ENCODE results near the gene PBX4.

Gene PBX4

DNA sequence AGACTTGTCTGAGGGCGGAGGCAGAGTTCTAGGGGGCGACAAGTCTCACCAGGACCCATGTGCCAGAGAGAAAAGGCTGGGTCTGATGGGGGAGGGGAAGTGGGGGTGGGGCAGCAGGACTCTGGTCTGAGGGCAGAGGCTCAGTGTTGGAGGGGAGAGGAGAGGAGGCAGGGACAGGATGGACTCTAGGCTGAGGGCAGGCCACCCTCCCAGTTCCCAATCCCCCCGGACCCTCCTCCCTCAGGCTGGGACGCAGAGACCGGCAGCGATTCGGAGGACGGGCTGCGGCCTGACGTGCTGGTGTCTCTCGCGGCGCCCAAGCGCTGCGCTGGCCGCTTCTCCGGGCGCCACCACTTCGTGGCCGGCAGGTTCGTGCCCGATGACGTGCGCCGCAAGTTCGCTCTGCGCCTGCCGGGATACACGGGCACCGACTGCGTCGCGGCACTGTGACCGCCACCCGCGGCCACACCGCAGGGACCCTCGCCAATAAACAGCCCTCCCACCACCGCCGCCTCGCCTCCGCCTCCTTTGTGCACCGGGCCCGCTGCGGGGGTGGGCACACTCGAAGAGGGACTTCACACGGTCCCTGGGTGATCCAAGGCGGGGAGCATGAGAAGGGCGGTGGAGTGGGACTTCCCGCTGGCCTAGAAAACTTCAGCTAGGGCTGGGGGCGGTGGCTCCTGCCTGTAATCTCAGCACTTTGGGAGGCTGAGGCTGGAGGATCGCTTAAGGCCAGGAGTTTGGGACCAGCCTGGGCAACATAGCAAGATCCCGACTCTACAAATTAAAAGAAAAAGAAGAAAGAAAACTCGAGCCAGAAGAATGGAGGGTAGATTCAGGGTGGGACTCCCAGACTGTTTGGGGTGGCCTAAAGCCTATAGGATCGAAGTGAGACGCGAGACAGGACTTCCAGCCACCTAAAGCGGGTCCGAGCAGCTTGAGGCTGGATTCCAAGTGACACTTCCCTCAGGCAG lies 81.1 kb downstream of the PBX4 start:
- no peak for DNase-seq

DNA sequence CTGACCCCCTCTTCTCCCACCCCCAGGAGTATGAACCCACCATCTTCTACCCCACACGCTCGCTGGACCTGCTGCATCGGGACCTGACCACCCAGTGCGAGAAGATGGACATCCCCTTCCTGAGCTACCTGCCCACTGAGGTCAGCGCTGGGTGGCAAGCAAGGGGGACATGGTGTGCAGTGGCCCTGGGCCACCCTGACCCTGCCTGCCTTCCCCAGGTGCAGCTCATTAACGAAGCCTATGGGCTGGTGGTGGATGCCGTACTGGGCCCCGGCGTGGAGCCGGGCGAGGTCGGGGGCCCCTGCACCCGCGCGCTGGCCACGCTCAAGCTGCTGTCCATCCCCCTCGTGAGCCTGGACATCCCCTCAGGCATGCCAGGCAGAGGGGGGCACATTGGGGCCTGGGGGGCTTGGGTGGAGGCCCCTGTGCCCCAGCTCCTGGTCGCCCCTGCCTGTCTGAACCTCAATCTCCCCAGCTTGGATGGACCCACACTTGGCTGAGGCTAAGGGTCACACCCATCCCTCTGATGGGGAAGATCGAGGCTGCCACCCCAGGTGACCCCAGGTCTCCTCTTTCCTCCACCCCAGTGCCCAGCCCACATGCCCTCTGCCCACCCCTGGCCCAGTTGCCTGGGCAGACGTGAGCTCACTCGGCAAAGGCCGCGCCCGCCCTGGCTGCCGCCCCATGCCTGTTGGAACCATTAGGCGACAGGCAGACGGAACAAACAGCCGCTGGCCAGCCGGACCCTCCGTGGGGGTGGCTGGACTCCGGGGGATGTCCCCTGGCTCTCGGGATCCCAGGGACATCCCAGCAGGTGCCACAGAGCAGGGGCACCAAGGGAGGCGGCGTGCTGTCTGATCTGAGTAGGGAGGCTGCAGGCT lies 82.9 kb downstream of the PBX4 start:
- no peak for DNase-seq

- no peak for DNase-seq
Measured at GRCh38 chr19:19534556-19535265, 83.8 kb downstream of the PBX4 start.

GRCh38 chr19:19533841-19534240 lies 84.6 kb downstream of the PBX4 start:
- DNase-seq: no peak

DNA sequence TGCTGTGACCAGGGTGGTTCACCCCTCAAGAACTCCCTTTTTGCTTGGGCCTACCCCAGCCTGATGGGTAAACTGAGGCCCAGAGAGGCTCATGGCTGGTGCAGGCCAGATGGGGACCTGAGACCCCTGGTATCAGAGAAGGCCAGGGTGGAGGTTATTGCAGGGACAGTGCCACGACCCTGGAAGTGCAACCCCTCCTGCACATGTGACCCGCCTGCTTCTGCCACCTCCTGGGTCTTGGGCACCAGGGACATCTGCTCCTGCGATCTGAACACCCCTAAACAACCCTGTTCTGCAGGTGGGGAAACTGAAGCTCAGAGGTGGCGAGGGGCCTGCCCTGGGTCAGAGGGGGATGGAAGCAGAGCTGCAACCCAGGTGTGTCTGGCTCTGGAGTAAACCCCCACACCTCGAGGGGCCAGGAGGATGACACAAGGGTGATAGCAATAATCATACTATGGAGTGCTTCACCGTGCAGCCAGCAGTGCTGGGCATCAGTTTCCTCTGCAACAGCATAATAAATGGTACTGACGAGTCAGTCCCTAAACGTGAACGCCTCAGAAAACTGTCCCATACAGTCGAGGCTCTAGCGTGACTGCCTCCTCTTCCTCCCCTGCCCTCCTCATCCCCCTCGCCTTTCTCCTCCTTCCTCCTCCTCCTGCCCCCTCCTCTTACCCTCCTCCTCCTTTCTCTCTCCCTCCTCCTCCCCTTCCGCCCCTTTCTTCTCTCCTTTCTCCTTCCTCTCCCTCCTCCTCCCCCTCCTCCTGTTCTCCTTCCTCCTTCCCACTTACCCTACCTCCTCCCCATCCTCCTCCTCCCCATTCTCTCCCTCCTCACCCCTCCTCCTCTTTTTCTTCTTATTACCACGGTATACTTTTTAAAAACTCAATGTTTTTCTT lies 85.4 kb downstream of the PBX4 start:
- DNase-seq: no peak

DNA sequence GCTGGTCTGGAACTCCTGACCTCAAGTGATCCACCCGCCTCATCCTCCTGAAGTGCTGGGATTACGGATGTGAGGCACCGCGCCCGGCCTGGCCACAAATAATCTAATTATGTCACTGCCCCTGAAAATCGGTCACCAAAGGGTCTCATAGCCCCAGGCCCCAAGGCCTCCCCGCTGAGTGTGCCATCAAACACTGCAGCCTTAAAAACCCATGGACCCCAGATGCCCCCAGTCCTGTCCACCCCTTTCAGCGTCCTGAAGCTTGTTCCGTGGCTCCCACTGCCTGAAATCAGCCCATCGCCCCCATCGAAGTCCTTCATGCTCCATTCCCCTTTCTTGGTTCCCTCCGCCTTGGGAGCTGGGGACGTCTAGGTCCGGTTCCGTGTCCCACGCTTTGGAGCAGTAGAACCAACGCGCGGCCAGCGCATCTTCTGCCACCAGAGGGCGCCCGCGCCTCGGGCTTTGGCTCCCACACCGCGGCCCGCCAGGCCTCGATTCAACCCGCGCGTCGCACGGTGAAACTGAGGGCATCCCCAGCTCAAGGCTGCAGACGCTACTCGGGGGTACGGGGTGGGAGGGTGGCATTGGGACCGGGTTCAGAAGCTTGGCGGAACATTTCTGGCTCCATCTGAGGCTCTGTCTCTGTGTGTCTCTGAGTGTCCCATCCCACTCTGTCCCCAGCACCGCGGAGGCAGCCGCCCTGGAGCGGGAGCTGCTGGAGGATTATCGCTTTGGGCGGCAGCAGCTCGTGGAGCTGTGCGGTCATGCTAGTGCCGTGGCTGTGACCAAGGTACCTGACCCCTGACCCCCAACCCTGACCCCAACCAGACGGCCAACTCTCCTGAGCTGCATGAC lies 86.3 kb downstream of the PBX4 start:
- no peak for DNase-seq

- no peak for DNase-seq
Measured at GRCh38 chr19:19530889-19531288, 87.6 kb downstream of the PBX4 start.

GRCh38 chr19:19530423-19530804 lies 88.1 kb downstream of the PBX4 start:
- DNase-seq: no peak

DNA sequence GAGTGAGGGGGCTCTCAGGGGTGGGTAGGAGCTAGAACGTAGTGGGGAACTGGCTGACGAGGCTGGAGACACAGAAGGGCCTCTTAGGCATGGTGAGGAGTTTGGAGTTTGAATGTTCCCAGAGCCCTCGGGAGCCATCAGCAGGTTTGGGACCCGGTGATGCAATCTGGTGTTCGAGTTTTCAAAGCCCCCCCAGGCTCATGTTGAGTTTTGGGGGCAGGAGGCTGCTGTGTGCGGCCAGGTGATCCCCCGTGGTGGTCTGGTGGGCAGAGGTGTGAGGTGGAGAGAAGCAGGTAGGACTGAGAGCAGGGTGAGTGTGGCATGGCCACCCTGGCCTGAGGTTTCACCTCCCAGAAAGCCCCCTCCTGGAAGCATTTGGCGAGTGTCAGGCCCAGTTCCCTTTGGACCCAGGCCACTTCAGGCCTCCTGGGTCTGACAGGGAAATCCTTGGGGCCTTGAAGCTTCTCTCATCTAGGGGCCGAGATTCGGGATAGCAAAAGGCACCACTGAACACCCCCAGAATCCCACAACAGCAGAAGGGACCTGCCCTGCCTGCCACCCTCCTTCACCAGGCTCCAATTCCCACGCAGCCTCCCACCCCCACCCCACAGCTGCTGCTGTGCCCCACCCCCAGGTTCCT lies 88.6 kb downstream of the PBX4 start:
- DNase-seq: no peak

DNA sequence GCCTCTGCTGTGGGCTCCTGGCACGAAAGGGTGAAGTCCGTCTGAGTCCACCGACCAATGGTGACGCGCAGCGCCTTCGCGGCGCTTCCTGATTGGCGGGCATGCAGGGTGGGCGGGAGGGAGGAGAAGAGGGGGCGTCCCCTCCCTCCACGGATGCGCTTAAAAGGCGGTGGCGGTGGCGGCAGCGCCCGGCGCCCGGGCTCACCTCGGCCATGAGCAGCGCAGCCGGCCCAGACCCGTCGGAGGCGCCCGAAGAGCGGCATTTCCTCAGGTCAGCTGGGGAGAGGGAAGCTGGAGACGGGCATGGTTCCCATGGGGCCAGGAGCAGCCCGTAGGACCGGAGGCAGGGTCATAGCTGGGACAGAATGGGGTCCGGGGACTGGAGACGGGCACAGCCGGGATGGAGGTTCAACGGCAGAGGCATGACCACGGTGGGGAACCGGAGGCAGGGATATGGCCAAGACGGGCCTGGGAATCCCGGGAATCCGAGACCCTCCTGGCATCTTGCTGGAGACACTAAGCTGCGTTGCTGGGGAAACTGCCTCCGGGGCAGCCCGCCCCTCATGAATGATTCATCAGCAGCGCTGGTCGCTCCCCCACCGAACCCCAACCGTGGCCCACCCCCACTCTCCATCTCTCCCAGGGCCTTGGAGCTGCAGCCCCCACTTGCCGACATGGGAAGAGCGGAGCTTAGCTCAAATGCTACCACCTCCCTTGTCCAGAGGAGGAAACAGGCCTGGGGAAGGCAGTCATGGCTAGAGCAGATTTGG lies 89.6 kb downstream of the PBX4 start, which contains the start of gene YJEFN3:
YJEFN3 (plus strand) TSS at position 191 of the 770 bp plus-strand sequence; CDS start at position 213, 22 bp downstream.
- no peak for DNase-seq

GRCh38 chr19:19527674-19528625 lies 90.5 kb downstream of the PBX4 start:
- DNase-seq: no peak

DNA sequence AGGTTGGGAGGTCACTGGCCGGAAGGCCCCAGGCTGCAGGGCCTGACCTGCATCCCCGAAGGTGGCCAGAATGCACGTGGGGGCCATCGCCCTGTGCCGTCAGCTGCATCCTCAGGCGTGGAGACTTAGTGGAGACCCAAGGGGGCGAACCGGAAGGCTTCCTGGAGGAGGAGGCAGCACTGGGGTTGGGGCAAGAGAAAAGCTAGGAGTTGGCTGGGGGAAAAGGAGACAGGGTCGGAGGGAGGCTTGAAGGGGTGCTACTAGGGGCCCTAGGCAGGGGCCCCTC lies 91.2 kb downstream of the PBX4 start:
- DNase-seq: no peak

- no peak for DNase-seq
Measured at GRCh38 chr19:19526581-19527370, 91.7 kb downstream of the PBX4 start.

DNA sequence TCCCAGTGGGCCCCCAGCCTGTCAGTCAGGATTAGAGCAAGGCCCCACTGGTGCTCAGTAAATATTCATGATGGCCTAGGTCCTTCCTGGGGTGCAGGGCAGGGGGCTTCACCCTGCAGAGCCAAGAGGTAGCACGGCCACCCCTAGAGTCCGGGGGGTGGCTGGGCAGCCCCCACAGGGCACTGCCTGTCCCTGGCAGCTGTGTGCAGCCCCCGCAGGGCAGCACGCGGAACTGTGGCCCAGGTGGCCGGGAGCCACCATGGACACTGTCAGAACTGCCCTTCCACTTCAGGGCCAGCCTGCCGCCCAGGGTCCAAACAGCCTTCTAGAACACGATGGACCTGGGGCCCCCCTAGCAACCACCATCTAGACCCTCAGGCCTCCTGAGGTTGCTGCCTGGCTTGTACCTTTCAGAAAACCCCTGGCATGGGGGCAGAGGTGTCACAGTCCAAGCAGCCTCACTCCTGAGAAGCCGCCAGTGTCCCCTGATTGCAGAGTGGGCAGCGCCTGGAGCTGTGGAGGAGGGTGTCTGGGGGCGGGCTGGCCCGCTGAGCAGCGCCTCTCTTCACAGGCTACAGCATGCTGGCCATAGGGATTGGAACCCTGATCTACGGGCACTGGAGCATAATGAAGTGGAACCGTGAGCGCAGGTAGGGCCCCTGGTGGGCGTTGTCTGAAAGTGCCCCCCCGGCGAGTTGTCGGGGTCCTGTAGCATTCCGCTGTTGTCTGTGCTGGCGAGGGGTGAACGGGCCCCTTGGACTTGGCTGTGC lies 92.7 kb downstream of the PBX4 start:
- no peak for DNase-seq

DNA sequence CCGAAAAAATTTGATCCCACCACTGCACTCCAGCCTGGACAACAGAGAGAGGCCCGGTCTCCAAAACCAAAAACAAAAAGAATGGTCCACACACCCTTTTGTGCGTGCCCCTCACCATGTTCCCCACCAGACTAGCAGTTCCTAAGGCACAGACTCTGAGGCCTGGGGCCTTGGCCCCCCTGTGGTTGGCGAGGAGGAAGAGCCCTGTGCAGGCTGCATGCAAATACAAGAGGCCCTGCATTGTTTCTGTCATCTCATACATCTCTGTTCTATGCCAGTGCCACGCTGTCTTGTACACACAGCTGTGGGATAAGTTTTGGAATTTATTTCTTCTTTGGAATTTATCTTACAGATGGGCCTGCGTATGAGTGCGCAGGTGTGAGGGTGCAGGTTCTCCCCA lies 94.4 kb downstream of the PBX4 start:
- DNase-seq: no peak

DNA sequence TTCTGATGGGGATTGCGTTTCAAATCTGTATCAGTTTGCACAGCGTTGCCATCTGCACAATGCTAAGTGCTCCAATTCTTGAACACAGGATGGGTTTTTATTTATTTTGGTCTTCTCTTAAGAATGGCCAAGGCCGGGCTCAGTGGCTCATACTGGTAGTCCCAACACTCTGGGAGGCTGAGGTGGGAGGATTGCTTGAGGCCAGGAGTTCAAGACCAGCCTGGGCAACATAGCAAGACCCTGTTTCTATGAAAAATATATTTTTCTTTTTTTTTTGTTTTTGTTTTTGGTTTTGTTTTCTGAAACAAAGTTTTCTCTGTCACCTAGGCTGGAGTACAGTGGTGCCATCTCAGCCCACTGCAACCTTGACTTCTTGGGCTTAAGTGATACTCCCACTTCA lies 95.3 kb downstream of the PBX4 start:
- no peak for DNase-seq

GRCh38 chr19:19520989-19521388 lies 97.5 kb downstream of the PBX4 start:
- DNase-seq: no peak

Measured in SIG-M5 (cell line).